Left ventricle myocardium inferior (tissue), 1 donor: ENCODE data around the gene R3HDML. TPM values are rescaled to one million over a fixed set of nuclear protein-coding genes. Genes with fewer than 3 reads are reported as not detected.
"Not testable (repeated sequence)": the region's sequence is repeated elsewhere in the genome, so short reads cannot be mapped to it uniquely, and the experiment has no call there.

Source experiments
- DNase-seq: peaks from one replicate; pipeline ENCODE4 v3.0.0-alpha.2; 2020
- H3K27ac ChIP-seq: fragments of 200-600 bp; replicated peaks from 2 replicates; pipeline ENCODE4 v1.8.0; 2021
- H3K27me3 ChIP-seq: fragments of 200-600 bp; 2 replicates; pipeline ENCODE4 v1.8.0; 2021; ENCODE audit warnings: low read depth
- H3K36me3 ChIP-seq: fragments of 200-600 bp; 2 replicates; pipeline ENCODE4 v1.8.0; 2021
- H3K4me1 ChIP-seq: fragments of 200-600 bp; 2 replicates; pipeline ENCODE4 v1.8.0; 2021
- H3K4me3 ChIP-seq: fragments of 200-600 bp; 2 replicates; pipeline ENCODE4 v1.8.0; 2021; ENCODE audit warnings: mild to moderate bottlenecking, moderate library complexity
- H3K9me3 ChIP-seq: fragments of 200-600 bp; replicated peaks from 2 replicates; pipeline ENCODE4 v1.8.0; 2021
- intact Hi-C: fragments of 100-400 bp; cut with micrococcal nuclease; formaldehyde crosslinking; loops from one replicate; pipeline ENCODE4 v1.11.0; 2022
- total RNA-seq: library from RNA; stranded (reverse); fragmentation: NEBNext Ultra II Directional; extraction: Animal tissue kit (Norgen Biotek cat#: 25700); gene quantifications from one replicate; pipeline ENCODE4 v1.2.1, GENCODE V29; 2021
- TF ChIP-seq, protein P1 (sequence below): fragments of 200-600 bp; IDR thresholded peaks from 2 replicates; pipeline ENCODE4 v1.8.0; 2021; ENCODE audit warnings: antibody characterized with exemption, mild to moderate bottlenecking, borderline replicate concordance
- donor health status: DM: no; HTN: yes; CAD: no; lungs with severe emphysema.

Gene R3HDML
- total RNA-seq, 1 donor from 2014 or later: not detected

DNA sequence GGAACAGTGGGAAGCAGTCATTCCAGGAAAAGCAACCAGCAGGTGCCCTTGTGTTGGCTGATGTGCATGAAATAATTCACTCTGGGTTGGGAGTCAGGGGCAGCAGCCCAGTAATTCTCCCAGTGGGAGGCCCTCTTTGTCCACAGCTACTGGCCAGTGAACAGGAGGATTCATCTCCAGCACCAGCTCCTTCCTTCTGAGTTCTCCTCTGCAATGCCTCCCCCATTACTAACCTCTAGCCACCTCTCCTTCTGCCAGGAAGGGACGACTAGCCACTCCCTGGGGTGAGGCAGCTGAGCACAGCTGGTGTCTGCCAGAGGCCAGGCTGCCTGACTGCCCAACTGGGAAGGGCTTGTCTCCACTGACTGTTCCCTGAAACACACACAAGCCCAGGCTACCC, 12.5 kb upstream of the R3HDML start:
- no peak overlapping the region for H3K4me3 ChIP-seq
- intact Hi-C loops: no loop called here
- no peaks in the 10 kb centered on the region for H3K36me3 ChIP-seq
- H3K4me1 ChIP-seq: peaks cover 5% of the 10 kb centered on the region
- TF ChIP-seq, protein P1, sequence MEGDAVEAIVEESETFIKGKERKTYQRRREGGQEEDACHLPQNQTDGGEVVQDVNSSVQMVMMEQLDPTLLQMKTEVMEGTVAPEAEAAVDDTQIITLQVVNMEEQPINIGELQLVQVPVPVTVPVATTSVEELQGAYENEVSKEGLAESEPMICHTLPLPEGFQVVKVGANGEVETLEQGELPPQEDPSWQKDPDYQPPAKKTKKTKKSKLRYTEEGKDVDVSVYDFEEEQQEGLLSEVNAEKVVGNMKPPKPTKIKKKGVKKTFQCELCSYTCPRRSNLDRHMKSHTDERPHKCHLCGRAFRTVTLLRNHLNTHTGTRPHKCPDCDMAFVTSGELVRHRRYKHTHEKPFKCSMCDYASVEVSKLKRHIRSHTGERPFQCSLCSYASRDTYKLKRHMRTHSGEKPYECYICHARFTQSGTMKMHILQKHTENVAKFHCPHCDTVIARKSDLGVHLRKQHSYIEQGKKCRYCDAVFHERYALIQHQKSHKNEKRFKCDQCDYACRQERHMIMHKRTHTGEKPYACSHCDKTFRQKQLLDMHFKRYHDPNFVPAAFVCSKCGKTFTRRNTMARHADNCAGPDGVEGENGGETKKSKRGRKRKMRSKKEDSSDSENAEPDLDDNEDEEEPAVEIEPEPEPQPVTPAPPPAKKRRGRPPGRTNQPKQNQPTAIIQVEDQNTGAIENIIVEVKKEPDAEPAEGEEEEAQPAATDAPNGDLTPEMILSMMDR: no peak
- DNase-seq: no peak
- H3K27me3 ChIP-seq: peaks cover 9% of the 10 kb centered on the region
- H3K9me3 ChIP-seq: no peaks in the 10 kb centered on the region
- no peak overlapping the region for H3K27ac ChIP-seq

DNA sequence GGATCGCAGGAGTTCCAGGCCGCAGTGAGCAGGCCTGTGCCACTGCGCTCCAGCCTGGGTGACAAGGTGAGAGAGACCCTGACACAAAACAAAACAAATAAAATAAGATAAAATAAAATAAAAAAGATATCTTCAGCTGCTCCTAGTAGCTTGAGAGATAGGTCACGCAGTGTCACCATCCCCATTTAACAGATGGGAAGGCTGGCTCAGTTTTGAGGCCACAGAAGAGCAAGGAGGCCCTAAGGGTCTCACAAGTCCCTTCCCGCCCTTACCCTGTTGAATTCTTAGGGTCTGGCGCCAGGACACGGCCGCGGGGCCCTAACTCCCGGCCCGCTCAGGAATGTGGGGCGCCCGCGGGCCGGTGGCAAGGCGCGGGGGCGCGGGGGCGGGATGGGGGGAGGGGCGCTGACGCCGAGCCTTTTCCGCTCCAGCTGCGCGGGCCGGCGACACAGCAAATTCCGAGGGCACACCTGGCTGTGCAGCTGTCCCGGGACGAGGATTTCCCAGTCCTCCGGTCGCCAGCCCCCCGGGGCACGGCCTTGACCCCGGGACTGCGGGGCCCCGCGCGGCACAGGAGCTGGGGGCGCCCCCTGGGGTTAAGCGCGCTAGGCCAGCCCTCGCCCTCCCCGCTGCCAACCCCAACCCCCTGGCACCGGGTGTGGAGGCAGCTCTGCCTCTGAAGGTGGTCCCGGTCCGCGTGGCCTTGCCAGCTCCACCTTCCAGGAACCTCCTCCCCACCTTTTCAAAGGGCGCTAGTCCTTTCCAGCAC, 10.3 kb upstream of the R3HDML start:
- Histone ChIP-seq H3K9me3 (no peaks in the 10 kb centered on the region), H3K36me3 (no peaks in the 10 kb centered on the region), H3K27me3 (peaks cover 16% of the 10 kb centered on the region), H3K27ac (no peak overlapping the region), H3K4me1 (peaks cover 5% of the 10 kb centered on the region), H3K4me3 (peak overlapping the region; percentile 64)
- DNase-seq: no peak
- intact Hi-C loops: no loop called here
- TF ChIP-seq, protein P1: no peak

DNA sequence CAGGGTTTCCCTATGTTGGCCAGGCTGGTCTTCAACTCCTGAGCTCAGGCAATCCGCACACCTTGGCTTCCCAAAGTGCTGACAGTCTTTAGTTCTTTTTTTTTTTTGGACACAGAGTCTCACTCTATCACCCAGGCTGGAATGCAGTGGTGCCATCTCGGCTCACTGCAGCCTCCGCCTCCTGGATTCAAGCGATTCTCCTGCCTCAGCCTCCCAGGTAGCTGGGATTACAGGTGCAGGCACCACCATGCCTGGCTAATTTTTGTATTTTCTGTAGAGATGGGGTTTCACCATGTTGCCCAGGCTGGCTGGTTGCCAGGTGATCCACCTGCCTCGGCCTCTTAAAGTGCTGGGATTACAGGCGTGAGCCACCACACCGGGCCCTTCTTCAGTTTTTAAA, 9.1 kb upstream of the R3HDML start:
- H3K4me3 ChIP-seq, H3K36me3 ChIP-seq, H3K4me1 ChIP-seq, H3K27ac ChIP-seq, intact Hi-C loops, H3K9me3 ChIP-seq, DNase-seq: not testable (repeated sequence)
- H3K27me3 ChIP-seq: peaks cover 16% of the 10 kb centered on the region

DNA sequence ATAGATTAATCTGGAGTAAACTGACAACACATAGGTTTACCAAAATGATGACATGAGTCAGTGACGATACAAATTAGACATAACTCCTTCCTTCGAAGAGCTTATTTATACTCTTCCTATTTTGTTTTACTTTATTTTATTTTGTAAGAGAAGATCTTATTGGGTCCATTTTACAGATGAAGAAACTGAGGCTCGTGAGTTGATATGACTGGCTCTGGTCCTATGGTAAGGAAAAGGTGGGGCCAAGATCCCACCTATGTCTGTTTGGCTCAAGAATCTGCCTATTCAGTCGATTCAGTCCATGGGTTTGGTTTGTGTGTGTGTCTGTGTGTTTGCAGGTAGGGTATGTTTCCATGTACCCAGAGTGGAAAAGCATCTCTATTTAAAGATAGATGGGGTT, 8.4 kb upstream of the R3HDML start:
- no peaks in the 10 kb centered on the region for H3K36me3 ChIP-seq
- peaks cover 16% of the 10 kb centered on the region for H3K27me3 ChIP-seq
- no peak overlapping the region for H3K4me3 ChIP-seq
- intact Hi-C loops: no loop called here
- H3K9me3 ChIP-seq: no peaks in the 10 kb centered on the region
- peaks cover 5% of the 10 kb centered on the region for H3K4me1 ChIP-seq
- no peak overlapping the region for H3K27ac ChIP-seq
- DNase-seq: no peak
- TF ChIP-seq, protein P1: no peak

DNA sequence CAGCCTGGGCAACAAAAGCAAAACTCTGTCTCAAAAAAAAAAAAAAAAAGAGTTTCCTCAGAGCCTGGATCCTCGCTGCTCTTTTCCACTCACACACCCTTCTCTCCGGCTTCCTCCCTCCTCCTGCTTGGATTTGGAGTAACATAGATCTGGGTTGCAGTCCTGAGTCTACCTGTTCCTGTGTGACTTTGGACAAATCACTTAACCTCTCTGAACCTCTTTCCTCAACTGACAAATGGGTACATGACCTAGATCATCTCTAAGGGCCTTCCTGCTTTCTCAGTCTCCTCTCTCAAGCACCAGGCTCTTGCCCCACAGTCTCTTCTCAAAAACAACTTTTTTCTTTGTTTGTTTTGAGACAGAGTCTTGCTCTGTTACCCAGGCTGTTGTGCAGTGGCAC, 5.6 kb upstream of the R3HDML start:
- Histone ChIP-seq H3K9me3 (no peaks in the 10 kb centered on the region), H3K27me3 (peaks cover 36% of the 10 kb centered on the region)
- intact Hi-C loops: no loop called here

DNA sequence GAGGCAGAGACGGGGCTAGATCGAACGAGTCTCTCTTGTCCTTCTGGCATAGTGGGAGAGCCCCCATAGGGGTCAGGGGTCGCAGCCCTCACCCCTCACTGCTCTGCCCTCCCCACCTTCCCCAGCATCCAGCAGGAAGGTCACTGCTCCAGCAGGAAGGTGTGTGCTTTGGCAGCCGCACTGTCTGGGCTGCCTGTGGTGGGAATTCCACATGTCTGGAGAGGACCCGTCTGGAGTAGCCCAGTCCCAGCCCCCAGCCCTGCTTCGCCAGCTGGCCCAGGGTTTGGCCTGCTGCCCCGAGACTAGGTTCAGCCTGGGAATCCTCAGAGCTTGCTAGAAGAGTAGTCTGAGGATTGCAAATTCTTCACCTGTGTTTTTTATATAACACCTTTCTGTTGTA, 2.5 kb upstream of the R3HDML start:
- Histone ChIP-seq H3K4me3 (no peak overlapping the region), H3K9me3 (no peaks in the 10 kb centered on the region), H3K36me3 (no peaks in the 10 kb centered on the region), H3K27ac (no peak overlapping the region), H3K27me3 (peaks cover 47% of the 10 kb centered on the region), H3K4me1 (no peaks in the 10 kb centered on the region)
- no peak for DNase-seq
- intact Hi-C loops: no loop called here
- TF ChIP-seq, protein P1: no peak

More for the DNA sequence above, 5.6 kb upstream of the R3HDML start:
- Histone ChIP-seq H3K4me1 (peaks cover 5% of the 10 kb centered on the region), H3K36me3 (no peaks in the 10 kb centered on the region), H3K4me3 (no peak overlapping the region), H3K27ac (no peak overlapping the region)
- no peak for DNase-seq
- TF ChIP-seq, protein P1: no peak
